GM23248 (cell line): ENCODE measurements around the gene G2E3.

ENCODE experiments used
- EZH2 ChIP-seq: fragments of 200-600 bp; sonication (generic); IDR thresholded peaks from 2 replicates; pipeline ENCODE4 v1.6.1; 2018; ENCODE audit warnings: antibody characterized with exemption, mild to moderate bottlenecking; ENCODE audit not compliant: insufficient read depth, poor library complexity, severe bottlenecking
- EZH2phosphoT487 ChIP-seq: fragments of 200-600 bp; sonication (generic); IDR thresholded peaks from 2 replicates; pipeline ENCODE4 v1.6.1; 2018; ENCODE audit warnings: antibody characterized with exemption, moderate library complexity, mild to moderate bottlenecking, low read depth; ENCODE audit not compliant: insufficient read depth

GRCh38 chr14:30610787-30611343 lies 51.9 kb downstream of the G2E3 start:
- TF ChIP-seq EZH2: no peak
- no peak for TF ChIP-seq EZH2phosphoT487
